ENCODE data around the gene SLC13A5. TPM values are rescaled to one million over a fixed set of nuclear protein-coding genes. Genes with fewer than 3 reads are reported as not detected.
A peak's percentile ranks its signal among the peaks of the same experiment; 100 is the strongest.

The SLC13A5 gene
- polyA plus RNA-seq, 4 donors: 0.81 to 4.8 (median 3.3) TPM

GRCh38 chr17:6640536-6641246, 72.5 kb downstream of the SLC13A5 start, which contains the start of the genes KIAA0753 and TXNDC17:
TSS of gene KIAA0753 (minus strand) at chr17:6640711. CDS start at chr17:6635103, 5,608 bp downstream.
TSS of gene TXNDC17 (plus strand) at chr17:6641060. CDS start at chr17:6641083, 23 bp downstream.
- peak; percentile 89 to 98 (median 90) for DNase-seq (ENCODE audit: low read depth in 4 of 4, low spot score in 2 of 4)

- no peak for DNase-seq (ENCODE audit: low read depth in 4 of 4, low spot score in 2 of 4)
Measured at GRCh38 chr17:6639586-6640535, 73.3 kb downstream of the SLC13A5 start.

DNA sequence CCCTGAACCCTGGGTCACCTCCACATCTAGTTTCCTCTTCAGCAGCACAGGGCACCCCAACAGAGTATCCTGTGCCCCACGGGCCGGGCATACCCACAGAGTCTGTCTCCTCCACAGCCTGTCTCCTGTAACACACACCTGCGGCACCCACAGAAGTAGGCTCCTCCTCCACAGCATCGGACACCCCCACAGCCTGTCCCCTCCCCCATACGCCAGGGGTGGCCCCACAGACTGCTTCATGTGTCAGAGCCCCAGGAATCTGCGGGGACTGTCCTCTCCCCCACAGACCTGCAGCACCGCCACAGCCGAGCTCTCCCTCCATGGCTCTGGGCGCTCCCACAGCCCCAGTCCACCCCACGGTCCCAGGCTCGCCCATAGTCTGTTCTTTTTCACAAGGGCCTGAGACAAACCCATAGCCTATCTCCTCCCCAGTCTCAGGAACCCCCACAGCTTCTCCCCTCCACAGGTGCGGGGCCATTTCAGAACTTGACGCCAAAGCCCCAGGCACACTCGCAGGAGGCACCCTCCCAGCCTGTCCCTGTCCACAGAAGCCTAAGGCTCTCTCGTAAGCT, 74.1 kb downstream of the SLC13A5 start:
- no peak for DNase-seq (ENCODE audit: low read depth in 4 of 4, low spot score in 2 of 4)

DNA sequence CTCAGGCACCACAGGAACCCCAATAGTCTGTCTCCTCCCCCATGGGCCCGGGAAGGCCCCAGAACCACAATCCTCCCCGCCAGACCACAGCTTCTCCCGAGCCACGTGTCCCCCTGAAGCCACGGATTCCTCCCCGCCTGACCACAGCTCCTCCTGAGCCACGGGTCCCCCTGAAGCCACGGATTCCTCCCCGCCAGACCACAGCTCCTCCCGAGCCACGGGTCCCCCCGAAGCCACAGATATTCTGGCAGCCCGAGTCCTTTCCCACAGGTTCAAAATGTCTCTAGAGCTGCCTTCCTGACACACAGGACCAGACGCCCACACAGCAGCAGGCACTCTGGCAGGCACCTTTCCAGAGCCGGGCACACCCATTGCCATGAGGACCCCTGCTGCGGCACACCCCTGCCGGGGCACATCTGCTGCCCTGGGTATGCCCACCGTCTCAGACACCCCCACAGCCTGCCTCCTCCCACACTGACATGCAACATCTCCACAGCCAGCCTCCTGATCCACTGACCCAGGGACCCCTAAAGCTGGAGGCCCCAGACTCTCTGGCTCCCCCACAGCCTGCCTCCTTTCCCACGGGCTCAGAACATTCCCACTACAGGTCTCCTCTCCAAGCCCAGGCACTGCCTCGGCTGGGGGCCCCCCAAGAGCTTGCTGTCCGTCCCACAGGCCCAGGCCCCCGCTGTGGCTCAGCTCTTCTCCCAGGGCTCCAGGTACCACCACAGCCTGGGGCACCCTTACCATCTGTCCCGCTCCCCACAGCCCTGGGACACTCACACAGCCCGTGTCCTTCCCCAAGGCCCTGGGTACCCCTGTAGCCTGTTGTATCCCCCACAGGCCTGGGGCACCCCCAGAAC, 74.9 kb downstream of the SLC13A5 start:
- DNase-seq (ENCODE audit: low read depth in 4 of 4, low spot score in 2 of 4): no peak

DNA sequence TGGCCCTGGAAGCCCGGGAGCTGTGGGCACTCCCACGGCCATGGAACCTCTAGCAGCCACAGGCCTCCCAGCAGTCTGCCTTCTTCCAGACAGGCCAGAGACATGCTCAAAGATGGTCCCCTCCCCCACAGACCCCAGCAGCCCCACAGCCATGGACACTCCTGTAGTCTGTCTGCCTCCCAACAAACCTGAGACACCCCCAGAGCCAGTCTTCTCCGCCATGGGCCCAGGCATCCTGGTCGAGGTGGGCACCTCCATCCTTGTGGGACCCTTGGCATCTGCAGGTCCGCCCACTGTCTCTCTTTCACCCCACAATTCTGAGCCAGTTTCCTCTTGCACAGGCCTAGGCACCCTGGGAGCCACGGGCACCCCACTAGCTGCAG, 75.7 kb downstream of the SLC13A5 start:
- no peak for DNase-seq (ENCODE audit: low read depth in 4 of 4, low spot score in 2 of 4)

DNA sequence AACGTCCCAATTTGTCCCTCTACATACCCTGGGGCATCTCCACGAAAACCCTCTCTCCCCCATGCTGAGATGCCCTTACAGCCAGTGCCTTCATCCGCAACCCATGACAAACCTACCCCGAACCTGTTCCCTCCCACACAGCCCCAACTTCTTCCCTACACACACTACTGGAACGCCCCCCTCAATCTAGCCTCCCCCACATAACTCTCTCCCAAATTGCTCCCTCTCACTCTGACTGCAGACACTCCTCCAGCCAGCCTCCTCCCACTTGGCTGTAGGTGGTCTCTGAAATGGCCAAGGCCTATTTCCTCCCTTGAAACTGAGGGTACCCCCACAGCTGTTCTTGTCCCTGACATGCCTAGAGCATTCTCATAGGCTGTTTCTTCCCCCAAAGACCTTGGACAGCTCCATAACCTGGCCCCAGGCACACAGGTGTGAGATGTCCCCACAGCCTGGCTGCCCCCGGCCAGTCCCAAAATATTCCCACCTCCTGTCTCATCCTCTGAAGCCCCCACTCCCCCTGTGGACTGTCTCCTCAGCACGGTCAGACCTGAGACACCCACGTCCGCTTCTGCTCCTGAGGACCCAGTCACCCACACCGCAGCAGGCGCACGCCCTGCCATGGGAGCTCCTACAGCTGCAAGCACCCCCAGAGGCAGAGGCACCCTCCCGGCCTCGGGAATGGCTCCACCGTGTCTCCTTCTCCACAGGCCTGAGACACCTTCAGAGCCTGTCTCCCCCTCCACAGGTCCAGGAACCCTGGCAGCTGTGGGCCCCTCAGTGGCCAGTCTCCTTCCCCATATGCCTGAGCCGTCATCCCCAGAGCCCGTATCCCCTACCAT, 76.3 kb downstream of the SLC13A5 start:
- DNase-seq (ENCODE audit: low read depth in 4 of 4, low spot score in 2 of 4): no peak

GRCh38 chr17:6636105-6636504, 77.1 kb downstream of the SLC13A5 start:
- DNase-seq (ENCODE audit: low read depth in 4 of 4, low spot score in 2 of 4): no peak

Other genes with a start within 250 kb of the SLC13A5 start
- gene PITPNM3, start 156.8 kb downstream of the SLC13A5 start, polyA plus RNA-seq (ENCODE audit: insufficient read length in 4 of 4): 10 to 100 TPM in 2 of 4 donors, 1 to 10 TPM in 2; 8.3 to 11.6 (median 10.0) TPM
- gene KIAA0753, start 72.7 kb downstream of the SLC13A5 start, polyA plus RNA-seq (ENCODE audit: insufficient read length in 4 of 4): 10 to 100 TPM; 25.3 to 42.2 (median 37.9) TPM
- gene TXNDC17, start 72.3 kb downstream of the SLC13A5 start, polyA plus RNA-seq (ENCODE audit: insufficient read length in 4 of 4): 10 to 100 TPM; 76.6 to 99.2 (median 88.3) TPM
- 10 to 100 TPM; 20.8 to 26.2 (median 24.2) TPM for gene MED31, start 61.8 kb downstream of the SLC13A5 start, polyA plus RNA-seq (ENCODE audit: insufficient read length in 4 of 4)
- 10 to 100 TPM in 2 of 4 donors, 1 to 10 TPM in 2; 9.0 to 12.4 (median 11.1) TPM for gene C17orf100, start 61.6 kb downstream of the SLC13A5 start, polyA plus RNA-seq (ENCODE audit: insufficient read length in 4 of 4)
- gene XAF1, start 42.7 kb upstream of the SLC13A5 start, polyA plus RNA-seq (ENCODE audit: insufficient read length in 4 of 4): 10 to 100 TPM in 2 of 4 donors, 1 to 10 TPM in 2; 5.3 to 15.2 (median 10.5) TPM
- gene FBXO39, start 62.8 kb upstream of the SLC13A5 start, polyA plus RNA-seq (ENCODE audit: insufficient read length in 4 of 4): under 1 TPM; 0.09 to 0.19 (median 0.15) TPM
- gene TEKT1, start 118.4 kb upstream of the SLC13A5 start, polyA plus RNA-seq (ENCODE audit: insufficient read length in 4 of 4): under 1 TPM; 0.47 to 0.94 (median 0.65) TPM